ENCODE results near the gene TRHDE. TPM values are rescaled to one million over a fixed set of nuclear protein-coding genes. Genes with fewer than 3 reads are reported as not detected.
"Not testable (repeated sequence)": the region's sequence is repeated elsewhere in the genome, so short reads cannot be mapped to it uniquely, and the experiment has no call there.

Gene TRHDE
- total RNA-seq, 1 donor from 2014 or later, result not detected

- DNase-seq (ENCODE audit: low read depth in 2 of 2), result no peak
Observed at GRCh38 chr12:72610854-72611358, 338.7 kb downstream of the TRHDE start.

GRCh38 chr12:72612171-72612570 is 340.0 kb downstream of the TRHDE start:
- no peak for DNase-seq (ENCODE audit: low read depth in 2 of 2)

GRCh38 chr12:72618764-72619163 is 346.6 kb downstream of the TRHDE start:
- no peak for DNase-seq (ENCODE audit: low read depth in 2 of 2)

- DNase-seq (ENCODE audit: low read depth in 2 of 2), result no peak
Observed at GRCh38 chr12:72622556-72622955, 350.4 kb downstream of the TRHDE start.

GRCh38 chr12:72631926-72632685 is 359.9 kb downstream of the TRHDE start:
- no peak for DNase-seq (ENCODE audit: low read depth in 2 of 2)

- no peak for DNase-seq (ENCODE audit: low read depth in 2 of 2)
Observed at GRCh38 chr12:72642706-72643105, 370.5 kb downstream of the TRHDE start.

GRCh38 chr12:72647139-72647538 is 375.0 kb downstream of the TRHDE start:
- no peak for DNase-seq (ENCODE audit: low read depth in 2 of 2)

GRCh38 chr12:72658615-72659014 is 386.4 kb downstream of the TRHDE start:
- no peak for DNase-seq (ENCODE audit: low read depth in 2 of 2)

- not testable (repeated sequence) for DNase-seq (ENCODE audit: low read depth in 2 of 2)
Observed at GRCh38 chr12:72660174-72660573, 388.0 kb downstream of the TRHDE start.

GRCh38 chr12:72673853-72674252 is 401.7 kb downstream of the TRHDE start:
- no peak for DNase-seq (ENCODE audit: low read depth in 2 of 2)

GRCh38 chr12:72676556-72676955 is 404.4 kb downstream of the TRHDE start:
- no peak for DNase-seq (ENCODE audit: low read depth in 2 of 2)

- no peak for DNase-seq (ENCODE audit: low read depth in 2 of 2)
Observed at GRCh38 chr12:72677139-72677538, 405.0 kb downstream of the TRHDE start.

- no peak for DNase-seq (ENCODE audit: low read depth in 2 of 2)
Observed at GRCh38 chr12:72677846-72678245, 405.7 kb downstream of the TRHDE start.

GRCh38 chr12:72679147-72679757 is 407.1 kb downstream of the TRHDE start:
- DNase-seq (ENCODE audit: low read depth in 2 of 2), result no peak

- DNase-seq (ENCODE audit: low read depth in 2 of 2), result no peak
Observed at GRCh38 chr12:72681028-72681427, 408.9 kb downstream of the TRHDE start.

GRCh38 chr12:72684491-72684890 is 412.3 kb downstream of the TRHDE start:
- no peak for DNase-seq (ENCODE audit: low read depth in 2 of 2)

GRCh38 chr12:72692338-72692737 is 420.2 kb downstream of the TRHDE start:
- no peak for DNase-seq (ENCODE audit: low read depth in 2 of 2)

- no peak for DNase-seq (ENCODE audit: low read depth in 2 of 2)
Observed at GRCh38 chr12:72694193-72694592, 422.0 kb downstream of the TRHDE start.

GRCh38 chr12:72699362-72699761 is 427.2 kb downstream of the TRHDE start:
- no peak for DNase-seq (ENCODE audit: low read depth in 2 of 2)

- DNase-seq (ENCODE audit: low read depth in 2 of 2), result not testable (repeated sequence)
Observed at GRCh38 chr12:72712025-72712424, 439.9 kb downstream of the TRHDE start.

- DNase-seq (ENCODE audit: low read depth in 2 of 2), result no peak
Observed at GRCh38 chr12:72716221-72716620, 444.1 kb downstream of the TRHDE start.

GRCh38 chr12:72717036-72717435 is 444.9 kb downstream of the TRHDE start:
- DNase-seq (ENCODE audit: low read depth in 2 of 2), result no peak
